HL-60/S4 treated with retinoic acid at 250 ng/mL for 4 days and 3 days (cell line): Measurements from ENCODE around the gene DOK7.

ENCODE experiments used
- in situ Hi-C: fragments of 300-500 bp; cut with MboI; formaldehyde crosslinking; loops from 2 replicates; pipeline ENCODE4 v1.7.0; 2022; ENCODE audit warnings: low sequenced_read_pairs

DOK7 gene, protein sequence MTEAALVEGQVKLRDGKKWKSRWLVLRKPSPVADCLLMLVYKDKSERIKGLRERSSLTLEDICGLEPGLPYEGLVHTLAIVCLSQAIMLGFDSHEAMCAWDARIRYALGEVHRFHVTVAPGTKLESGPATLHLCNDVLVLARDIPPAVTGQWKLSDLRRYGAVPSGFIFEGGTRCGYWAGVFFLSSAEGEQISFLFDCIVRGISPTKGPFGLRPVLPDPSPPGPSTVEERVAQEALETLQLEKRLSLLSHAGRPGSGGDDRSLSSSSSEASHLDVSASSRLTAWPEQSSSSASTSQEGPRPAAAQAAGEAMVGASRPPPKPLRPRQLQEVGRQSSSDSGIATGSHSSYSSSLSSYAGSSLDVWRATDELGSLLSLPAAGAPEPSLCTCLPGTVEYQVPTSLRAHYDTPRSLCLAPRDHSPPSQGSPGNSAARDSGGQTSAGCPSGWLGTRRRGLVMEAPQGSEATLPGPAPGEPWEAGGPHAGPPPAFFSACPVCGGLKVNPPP

GRCh38 chr4:3462790-3463415 is at the start of gene DOK7:
DOK7 (plus strand) TSS chr4:3463306; CDS start chr4:3463376, 70 bp downstream.
- in situ Hi-C loops = no loop called here

- in situ Hi-C loops = no loop called here
Observed at GRCh38 chr4:3413675-3414420, 49.3 kb upstream of the DOK7 start.

- in situ Hi-C loops = no loop called here
Observed at GRCh38 chr4:3414421-3415279, 48.5 kb upstream of the DOK7 start.

GRCh38 chr4:3415471-3416141 is 47.5 kb upstream of the DOK7 start:
- in situ Hi-C loops = no loop called here

DNA sequence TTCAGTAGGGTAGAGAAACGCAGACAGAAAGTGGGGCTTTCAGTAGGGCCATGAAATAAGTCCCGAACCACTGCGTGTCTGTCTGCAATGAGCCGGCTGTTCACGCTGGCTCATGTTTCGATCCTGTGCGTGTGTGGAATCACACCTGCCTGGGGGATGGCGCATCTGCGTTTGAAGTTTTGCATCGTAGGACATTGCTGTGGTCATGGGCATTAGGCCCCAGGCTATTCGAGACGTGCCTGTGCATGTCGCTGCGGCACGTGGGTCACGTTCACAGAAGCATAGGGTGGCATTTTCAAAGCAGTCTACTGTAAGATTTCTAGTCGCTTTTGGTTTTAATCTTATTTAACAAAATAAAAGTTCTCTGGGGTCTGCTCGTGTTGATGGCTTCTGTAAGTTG is 46.8 kb upstream of the DOK7 start:
- in situ Hi-C loops = no loop called here

GRCh38 chr4:3416821-3417221 is 46.3 kb upstream of the DOK7 start:
- in situ Hi-C loops = no loop called here

- in situ Hi-C loops = no loop called here
Observed at GRCh38 chr4:3417448-3417847, 45.7 kb upstream of the DOK7 start.

- in situ Hi-C loops = no loop called here
Observed at GRCh38 chr4:3418029-3418762, 44.9 kb upstream of the DOK7 start.

DNA sequence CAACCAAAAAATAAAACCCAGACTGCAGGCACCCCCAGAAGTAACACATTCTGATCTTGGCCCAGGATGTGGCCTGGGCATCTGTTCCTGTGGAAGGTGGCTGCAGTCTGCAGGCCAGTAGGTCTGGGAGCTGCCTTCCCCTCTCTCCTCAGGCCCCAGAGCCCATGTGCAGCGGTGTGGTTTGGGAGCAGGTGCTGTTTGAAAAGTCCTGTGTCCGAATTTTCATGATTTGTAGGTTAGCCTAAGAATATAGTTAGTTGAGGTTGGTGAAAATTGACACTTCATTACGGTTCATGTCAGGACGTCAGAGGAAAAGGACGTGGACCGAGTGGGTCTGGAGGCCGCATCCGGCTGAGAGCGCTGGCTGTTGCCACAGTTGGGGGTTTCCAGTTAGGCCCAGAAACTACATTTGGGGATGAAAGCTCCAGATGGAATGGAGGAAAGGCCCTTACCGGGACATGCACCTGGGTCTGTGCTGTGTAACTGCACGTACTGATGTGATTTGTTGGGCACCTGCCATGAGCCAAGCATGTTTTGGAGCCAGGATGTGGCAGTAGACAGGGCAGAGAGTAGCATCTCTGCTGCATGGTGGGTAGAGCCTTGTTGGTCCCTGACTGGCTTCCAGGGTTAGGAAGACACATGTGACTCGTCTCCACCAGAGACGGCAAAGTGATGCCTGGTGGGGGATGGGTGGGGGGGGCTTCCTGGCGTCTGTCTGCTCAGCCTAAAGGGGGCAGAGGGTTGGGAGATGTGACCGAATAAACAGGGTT is 43.1 kb upstream of the DOK7 start:
- in situ Hi-C loops = no loop called here

DNA sequence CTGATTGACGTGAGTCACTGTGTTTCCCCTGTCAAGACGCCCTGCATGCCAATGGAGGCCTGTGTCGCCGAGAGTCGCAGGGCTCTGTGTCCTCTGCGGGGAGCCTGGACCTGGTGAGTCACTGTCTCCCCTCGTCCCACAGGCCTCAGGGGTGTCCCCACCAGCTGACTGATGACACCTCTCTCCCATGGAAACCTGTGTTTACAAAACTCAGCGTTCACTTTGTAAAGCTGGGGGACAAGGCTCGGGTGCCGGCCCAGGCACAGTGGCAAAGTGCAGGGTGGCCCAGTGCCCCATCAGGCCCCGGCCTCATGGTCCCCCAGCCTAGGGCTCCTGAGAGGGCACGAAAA is 42.5 kb upstream of the DOK7 start:
- in situ Hi-C loops = no loop called here

- in situ Hi-C loops = no loop called here
Observed at GRCh38 chr4:3420956-3421355, 42.1 kb upstream of the DOK7 start.

- in situ Hi-C loops = no loop called here
Observed at GRCh38 chr4:3421470-3421869, 41.6 kb upstream of the DOK7 start.

GRCh38 chr4:3422241-3422801 is 40.8 kb upstream of the DOK7 start:
- in situ Hi-C loops = no loop called here

- in situ Hi-C loops = no loop called here
Observed at GRCh38 chr4:3422808-3423297, 40.3 kb upstream of the DOK7 start.

GRCh38 chr4:3423406-3423805 is 39.7 kb upstream of the DOK7 start:
- in situ Hi-C loops = no loop called here

- in situ Hi-C loops = no loop called here
Observed at GRCh38 chr4:3423952-3424351, 39.2 kb upstream of the DOK7 start.

GRCh38 chr4:3424522-3425095 is 38.5 kb upstream of the DOK7 start:
- in situ Hi-C loops = no loop called here
